Gastroesophageal sphincter (tissue), 3 donors: ENCODE data around the gene BACH2.

Experiments
- CTCF ChIP-seq, 4 experiments: fragments of 200-600 bp in 2 of 4; fragments of 450-650 bp in 2 of 4; sonication (generic) in 1 of 4; IDR thresholded peaks; one replicate each; pipeline ENCODE4 v1.5.1; 2017 to 2019; ENCODE audit warnings: antibody characterized with exemption in 4 of 4, mild to moderate bottlenecking in 2 of 4, moderate library complexity in 2 of 4
- EP300 ChIP-seq: sonication (generic); formaldehyde crosslinking; IDR thresholded peaks from one replicate; pipeline ENCODE4 v1.6.1; 2017; ENCODE audit warnings: antibody characterized with exemption, mild to moderate bottlenecking
- POLR2A ChIP-seq, 2 donors: fragments of 450-650 bp; IDR thresholded peaks; one replicate each; pipeline ENCODE4 v1.6.1; 2017; ENCODE audit warnings: antibody characterized with exemption in 2 of 2, mild to moderate bottlenecking in 2 of 2, moderate library complexity in 1 of 2

- TF ChIP-seq CTCF (IDR thresholded peaks at IDR 0.05) (no peak), POLR2A (IDR thresholded peaks at IDR 0.05) (no peak), EP300 (no peak)
Measured at GRCh38 chr6:90148867-90149266, 147.8 kb downstream of the BACH2 start.
